Measurements from ENCODE around the gene INAFM2.

Gene INAFM2

GRCh38 chr15:40338041-40338657, 14.7 kb downstream of the INAFM2 start:
- TF ChIP-seq CTCF (IDR thresholded peaks at IDR 0.05; ENCODE audit: low read depth, low read length, missing control alignments): peak; percentile 96
- peak; percentile 44 for DNase-seq (ENCODE audit: low read depth)
- H3K4me3 ChIP-seq (ENCODE audit: low read depth, low read length): no peak overlapping the region

- H3K4me3 ChIP-seq (ENCODE audit: low read depth, low read length): no peak overlapping the region
- DNase-seq (ENCODE audit: low read depth): no peak
- no peak for TF ChIP-seq CTCF (IDR thresholded peaks at IDR 0.05; ENCODE audit: low read depth, low read length, missing control alignments)
Observed at GRCh38 chr15:40338921-40339620, 15.6 kb downstream of the INAFM2 start.

- no peak overlapping the region for H3K4me3 ChIP-seq (ENCODE audit: low read depth, low read length)
- no peak for TF ChIP-seq CTCF (IDR thresholded peaks at IDR 0.05; ENCODE audit: low read depth, low read length, missing control alignments)
- no peak for DNase-seq (ENCODE audit: low read depth)
Observed at GRCh38 chr15:40339621-40339945, 16.1 kb downstream of the INAFM2 start.

GRCh38 chr15:40340038-40340739, 16.7 kb downstream of the INAFM2 start:
- H3K4me3 ChIP-seq (ENCODE audit: low read depth, low read length): no peak overlapping the region
- no peak for TF ChIP-seq CTCF (IDR thresholded peaks at IDR 0.05; ENCODE audit: low read depth, low read length, missing control alignments)
- no peak for DNase-seq (ENCODE audit: low read depth)

GRCh38 chr15:40340740-40341400, 17.4 kb downstream of the INAFM2 start, which contains the start of gene CCDC9B:
CCDC9B (minus strand) TSS chr15:40340939; CDS start chr15:40340819, 120 bp downstream.
- no peak for DNase-seq (ENCODE audit: low read depth)
- no peak within 1 kb of the TSS for H3K4me3 ChIP-seq (ENCODE audit: low read depth, low read length)
- TF ChIP-seq CTCF (IDR thresholded peaks at IDR 0.05; ENCODE audit: low read depth, low read length, missing control alignments): no peak

GRCh38 chr15:40342416-40343320, 19.2 kb downstream of the INAFM2 start:
- TF ChIP-seq CTCF (IDR thresholded peaks at IDR 0.05; ENCODE audit: low read depth, low read length, missing control alignments): no peak
- H3K4me3 ChIP-seq (ENCODE audit: low read depth, low read length): no peak overlapping the region
- DNase-seq (ENCODE audit: low read depth): no peak

Data from GM12864 (cell line).